ENCODE results near the gene TMEM250. TPM values are rescaled to one million over a fixed set of nuclear protein-coding genes. Genes with fewer than 3 reads are reported as not detected.

The TMEM250 gene
- total RNA-seq, 1 experiment from 2014 or later, result 48.4 TPM

- ChIA-PET CTCF (interaction anchor here (1.0 to 2.1 kb wide), 2 partner anchors 154 to 160 kb away, joined by 3 to 13 read pairs; partner anchors contain the start of gene UBAC1), POLR2A (ENCODE audit: low non-redundant PET) (no interaction called here)
- Histone ChIP-seq H3K27ac (ENCODE audit: low read depth, low read length, poor library complexity, severe bottlenecking) (no peak overlapping the region), H3K4me3 (ENCODE audit: low read depth, low read length, poor library complexity, severe bottlenecking) (no peak overlapping the region), H3K9me3 (ENCODE audit: low read depth, low read length, poor library complexity, severe bottlenecking) (no peaks in the 10 kb centered on the region), H3K27me3 (replicated peaks; ENCODE audit: insufficient read depth, low read depth, low read length, poor library complexity) (no peaks in the 10 kb centered on the region), H3K4me1 (ENCODE audit: insufficient read depth, low read length, poor library complexity, severe bottlenecking) (peaks cover 27% of the 10 kb centered on the region), H3K36me3 (ENCODE audit: insufficient read depth, low read length, poor library complexity, severe bottlenecking) (peaks cover 1% of the 10 kb centered on the region)
- no peak for DNase-seq (ENCODE audit: low spot score)
- TF ChIP-seq EZH2 (IDR thresholded peaks at IDR 0.05; ENCODE audit: borderline replicate concordance, low read depth, low read length, poor library complexity, severe bottlenecking) (no peak), CTCF (conservative IDR thresholded peaks at IDR 0.05; ENCODE audit: low read depth, low read length) (no peak)
- intact Hi-C loops (cut with micrococcal nuclease; ENCODE audit: unreplicated experiment), result loop anchor here (2.0 to 10.0 kb wide), 2 partner anchors 257 to 327 kb away; no protein-coding TSS in a partner anchor
- BruUV-seq (replicated peaks), result no TSS peak
These were observed 3.1 kb upstream of the TMEM250 start for GRCh38 chr9:136121801-136122200.

- H3K27ac ChIP-seq (ENCODE audit: low read depth, low read length, poor library complexity, severe bottlenecking), result no peak overlapping the region
- ChIA-PET CTCF (no interaction called here), POLR2A (ENCODE audit: low non-redundant PET) (no interaction called here)
- H3K4me3 ChIP-seq (ENCODE audit: low read depth, low read length, poor library complexity, severe bottlenecking), result no peak overlapping the region
- TF ChIP-seq CTCF (conservative IDR thresholded peaks at IDR 0.05; ENCODE audit: low read depth, low read length) (no peak), EZH2 (IDR thresholded peaks at IDR 0.05; ENCODE audit: borderline replicate concordance, low read depth, low read length, poor library complexity, severe bottlenecking) (no peak)
- H3K27me3 ChIP-seq (replicated peaks; ENCODE audit: insufficient read depth, low read depth, low read length, poor library complexity), result no peaks in the 10 kb centered on the region
- intact Hi-C loops (cut with micrococcal nuclease; ENCODE audit: unreplicated experiment), result loop anchor here (10.0 kb wide), 1 partner anchor 326 kb away; no protein-coding TSS in a partner anchor
- peaks cover 15% of the 10 kb centered on the region for H3K36me3 ChIP-seq (ENCODE audit: insufficient read depth, low read length, poor library complexity, severe bottlenecking)
- H3K4me1 ChIP-seq (ENCODE audit: insufficient read depth, low read length, poor library complexity, severe bottlenecking), result peaks cover 27% of the 10 kb centered on the region
- no peak for DNase-seq (ENCODE audit: low spot score)
- H3K9me3 ChIP-seq (ENCODE audit: low read depth, low read length, poor library complexity, severe bottlenecking), result no peaks in the 10 kb centered on the region
- BruUV-seq (replicated peaks), result no TSS peak
These were observed 1.8 kb upstream of the TMEM250 start for GRCh38 chr9:136120438-136120844.

GRCh38 chr9:136119883-136120393 is 1.3 kb upstream of the TMEM250 start:
- intact Hi-C loops (cut with micrococcal nuclease; ENCODE audit: unreplicated experiment), result loop anchor here (10.0 kb wide), 1 partner anchor 325 kb away; no protein-coding TSS in a partner anchor
- Histone ChIP-seq H3K27ac (ENCODE audit: low read depth, low read length, poor library complexity, severe bottlenecking) (peak overlapping the region; percentile 99), H3K4me3 (ENCODE audit: low read depth, low read length, poor library complexity, severe bottlenecking) (peak overlapping the region; percentile 95), H3K36me3 (ENCODE audit: insufficient read depth, low read length, poor library complexity, severe bottlenecking) (peaks cover 20% of the 10 kb centered on the region), H3K4me1 (ENCODE audit: insufficient read depth, low read length, poor library complexity, severe bottlenecking) (peaks cover 27% of the 10 kb centered on the region), H3K27me3 (replicated peaks; ENCODE audit: insufficient read depth, low read depth, low read length, poor library complexity) (no peaks in the 10 kb centered on the region), H3K9me3 (ENCODE audit: low read depth, low read length, poor library complexity, severe bottlenecking) (no peaks in the 10 kb centered on the region)
- no peak for DNase-seq (ENCODE audit: low spot score)
- BruUV-seq (replicated peaks), result TSS peak; percentile 72
- no peak for TF ChIP-seq EZH2 (IDR thresholded peaks at IDR 0.05; ENCODE audit: borderline replicate concordance, low read depth, low read length, poor library complexity, severe bottlenecking)
- TF ChIP-seq CTCF (conservative IDR thresholded peaks at IDR 0.05; ENCODE audit: low read depth, low read length), result no peak
- POLR2A ChIA-PET (ENCODE audit: low non-redundant PET), result no interaction called here
- CTCF ChIA-PET, result no interaction called here
